Measurements from ENCODE around the gene ZC3H12A. TPM values are rescaled to one million over a fixed set of nuclear protein-coding genes. Genes with fewer than 3 reads are reported as not detected.

ZC3H12A gene
- total RNA-seq: 0.46 TPM

DNA sequence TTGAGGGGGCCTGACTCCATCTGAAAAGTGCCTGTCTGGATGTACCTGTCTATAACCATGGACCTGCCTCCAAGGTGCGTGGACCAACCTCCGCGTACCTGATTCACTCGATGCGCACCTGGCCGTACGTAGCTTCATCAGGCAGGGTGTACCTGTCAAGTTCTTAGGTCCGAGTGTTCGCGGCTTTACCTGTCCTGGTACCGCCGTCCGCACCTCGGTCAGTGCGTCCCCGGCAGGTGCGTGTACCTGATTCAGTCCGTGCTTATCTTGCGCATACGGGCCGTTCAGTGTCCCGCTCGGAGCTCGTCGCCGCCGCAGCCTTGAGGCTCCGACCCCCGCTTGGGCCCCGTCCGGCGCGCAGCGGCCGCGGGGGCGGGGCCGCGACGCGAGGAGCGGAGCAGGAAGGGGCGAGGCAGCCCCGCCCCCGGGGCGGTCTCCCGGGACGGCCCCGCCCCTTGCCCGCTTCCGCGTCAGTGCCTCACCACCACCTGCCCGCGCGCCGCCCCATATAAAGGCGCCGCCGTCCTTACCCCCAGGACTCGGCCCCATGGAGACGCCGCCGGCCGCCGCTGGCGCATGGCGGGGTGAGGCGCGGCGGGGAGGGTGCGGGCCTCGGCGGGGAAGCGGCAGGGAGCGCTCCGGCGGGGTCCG is at the start of gene ZC3H12A:
TSS of gene ZC3H12A (plus strand) at position 535 of the 651 bp plus-strand sequence. CDS start 917 bp downstream, outside the sequence.

DNA sequence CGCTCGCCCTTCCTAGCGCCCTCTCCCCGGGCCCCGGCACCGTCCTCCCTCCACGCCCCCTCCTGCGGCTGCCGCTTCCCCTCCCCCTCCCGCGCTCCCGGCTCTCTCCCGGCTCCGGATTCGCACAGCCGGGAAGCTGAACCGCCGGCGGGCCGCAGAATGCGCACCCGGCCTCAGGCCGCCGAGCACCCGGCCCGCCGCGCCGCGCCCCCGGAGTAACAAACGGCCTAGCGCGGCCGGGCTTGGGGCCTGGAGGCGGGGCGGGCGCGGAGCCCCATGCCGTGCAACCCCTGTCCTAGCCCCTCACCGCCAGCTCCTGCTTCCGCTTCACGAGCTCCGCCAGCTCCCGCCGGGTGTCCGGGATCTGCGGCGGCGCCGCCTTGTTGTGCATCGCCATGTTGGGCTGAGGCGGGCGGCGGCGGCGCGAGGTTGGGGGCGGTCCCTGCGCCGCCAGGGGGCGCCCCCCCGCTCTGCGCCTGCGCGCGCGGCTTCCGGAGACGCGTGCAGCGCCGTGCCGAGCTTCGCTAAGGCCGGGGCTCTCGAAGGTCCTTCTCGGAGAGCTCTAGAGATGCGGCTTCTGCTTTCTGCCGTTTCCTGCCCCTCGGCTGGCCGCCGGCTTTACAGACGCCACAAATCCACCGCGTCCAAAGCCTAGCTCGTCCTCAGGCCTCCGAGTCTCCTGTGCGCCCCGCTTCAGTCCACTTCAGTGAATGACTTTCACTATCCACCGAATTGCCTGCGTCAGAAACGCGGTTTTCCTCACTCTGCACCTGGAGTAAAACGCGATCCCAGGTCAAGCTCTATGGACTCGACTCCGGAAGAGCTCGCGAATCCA is 40.2 kb downstream of the ZC3H12A start, which contains the start of gene MEAF6:
TSS of gene MEAF6 (minus strand) at position 417 of the 835 bp plus-strand sequence. CDS start at position 397, 20 bp downstream.

Small RNAs within 50 kb of the gene (small RNA-seq; reads per million reads assigned to genes)
- 0.15 reads per million for gene MIR5581

Other genes with a start within 250 kb of the ZC3H12A start
- gene MEAF6, start 40.2 kb downstream of the ZC3H12A start, total RNA-seq: 138 TPM
- 16.6 TPM for gene SNIP1, start 79.7 kb downstream of the ZC3H12A start, total RNA-seq
- gene DNALI1, start 82.4 kb downstream of the ZC3H12A start, total RNA-seq: 10.6 TPM
- gene GNL2, start 121.4 kb downstream of the ZC3H12A start, total RNA-seq: 46.1 TPM
- not detected for gene RSPO1, start 160.3 kb downstream of the ZC3H12A start, total RNA-seq
- 2.1 TPM for gene CDCA8, start 217.9 kb downstream of the ZC3H12A start, total RNA-seq

Data from diencephalon (tissue), 1 donor.